T1000 (cell line): ENCODE results near the gene HOXA13.

ENCODE experiments used
- DNase-seq: peaks from one replicate; lab custom pipeline; 2025; ENCODE audit warnings: mixed read lengths; lab: John Stamatoyannopoulos, UW

The HOXA13 gene

DNA sequence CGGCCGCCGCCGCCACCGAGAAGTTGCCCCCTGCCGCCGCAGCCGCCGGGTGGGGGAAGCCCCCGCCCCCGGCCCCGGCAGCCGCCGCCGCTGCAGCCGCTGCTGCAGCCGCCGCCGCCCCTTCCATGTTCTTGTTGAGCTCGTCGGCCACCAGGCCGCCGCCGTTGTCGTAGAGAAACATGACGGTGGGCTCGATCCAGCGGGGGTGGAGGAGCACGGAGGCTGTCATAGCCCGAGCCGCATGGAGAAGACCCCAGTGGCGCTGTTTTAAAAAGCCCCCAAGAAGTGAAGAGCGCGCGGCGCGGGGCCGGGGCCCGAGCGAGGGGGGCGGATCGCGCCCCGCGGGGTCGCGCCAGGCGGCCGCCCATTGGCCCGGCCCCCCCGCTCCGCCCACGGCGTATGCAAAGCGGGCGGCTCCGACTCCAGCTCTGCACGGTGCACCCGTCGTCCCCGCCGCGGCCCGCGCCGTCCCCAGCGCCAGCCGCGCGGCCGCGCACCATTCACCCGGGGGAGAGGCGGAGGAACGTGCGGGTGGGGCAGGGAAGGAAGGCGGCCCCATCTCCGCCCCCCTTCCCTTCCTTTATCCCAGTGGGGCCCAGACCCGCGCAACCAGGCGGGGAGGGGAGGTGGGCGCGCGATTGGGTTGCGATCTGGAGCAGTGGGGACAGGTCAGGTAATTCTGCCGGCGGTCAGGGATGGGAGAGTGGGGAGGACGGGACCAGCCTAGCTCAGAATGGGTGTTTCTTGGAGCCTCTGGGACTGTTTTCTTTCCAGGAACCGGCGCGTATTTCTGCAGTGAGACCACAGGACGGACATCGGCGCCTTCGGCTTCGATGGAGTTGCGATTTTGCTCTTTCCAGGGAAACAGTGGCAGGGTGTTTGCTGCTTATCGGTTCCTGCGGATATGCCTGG lies at the start of gene HOXA13:
Gene HOXA13, minus strand, starts transcription at position 243 of the 912 bp plus-strand sequence. Its CDS starts 14 bp downstream, at position 229.
- peak; percentile 52 for DNase-seq

GRCh38 chr7:27248911-27249723 lies 49.2 kb upstream of the HOXA13 start:
- DNase-seq, result no peak

DNA sequence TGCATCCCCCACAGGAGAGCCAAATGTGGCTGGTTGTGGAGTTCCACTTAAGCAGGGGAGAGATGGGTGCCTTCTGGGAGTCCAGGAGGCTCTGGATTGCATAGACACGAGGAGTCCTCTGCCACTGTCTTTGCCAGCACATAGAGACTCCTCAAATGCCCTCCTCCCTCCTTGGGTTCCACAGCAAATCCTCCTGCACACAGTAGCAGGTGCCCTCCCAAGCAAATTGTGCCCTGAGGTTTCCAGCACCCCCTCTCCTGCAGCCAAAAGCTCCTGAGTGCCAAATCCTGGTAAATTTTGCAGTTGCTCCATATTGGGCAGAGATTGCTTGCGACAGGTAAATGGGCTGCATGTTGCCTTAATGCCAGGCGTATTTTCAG lies 48.5 kb upstream of the HOXA13 start:
- no peak for DNase-seq

GRCh38 chr7:27247452-27248426 lies 47.8 kb upstream of the HOXA13 start:
- DNase-seq, result no peak

GRCh38 chr7:27247000-27247399 lies 47.1 kb upstream of the HOXA13 start:
- no peak for DNase-seq

- no peak for DNase-seq
Measured at GRCh38 chr7:27245798-27246691, 46.2 kb upstream of the HOXA13 start.

GRCh38 chr7:27245124-27245797 lies 45.4 kb upstream of the HOXA13 start:
- no peak for DNase-seq

DNA sequence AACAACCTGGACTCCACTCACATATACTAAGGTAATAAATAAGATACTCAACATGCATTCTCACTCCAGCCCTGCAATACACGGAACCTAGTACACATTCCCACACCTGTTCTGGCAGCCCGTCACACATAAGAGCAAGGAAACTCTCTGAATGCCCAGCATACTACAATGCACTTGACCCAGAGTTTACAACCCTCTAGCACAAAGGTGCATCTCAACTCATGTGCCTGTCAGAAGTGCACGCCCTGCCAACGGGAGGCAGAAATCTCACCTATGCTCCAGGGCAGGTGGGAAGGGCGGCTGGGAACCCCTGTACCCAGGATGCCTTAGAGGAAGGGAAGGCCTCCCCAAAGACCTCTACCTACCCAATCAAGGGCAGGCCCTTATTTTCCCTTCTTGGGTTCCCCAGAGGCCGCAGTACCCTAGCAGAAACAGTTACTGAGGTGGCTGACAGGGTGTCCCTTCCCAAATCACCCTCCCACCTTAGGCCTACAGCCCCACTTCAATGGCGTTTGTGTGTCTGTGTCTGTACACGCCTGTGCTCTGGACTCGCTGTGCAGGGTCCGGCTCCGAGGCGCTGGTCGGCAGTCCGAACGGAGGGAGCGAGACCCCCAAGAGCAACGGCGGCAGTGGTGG lies 44.7 kb upstream of the HOXA13 start:
- no peak for DNase-seq

DNA sequence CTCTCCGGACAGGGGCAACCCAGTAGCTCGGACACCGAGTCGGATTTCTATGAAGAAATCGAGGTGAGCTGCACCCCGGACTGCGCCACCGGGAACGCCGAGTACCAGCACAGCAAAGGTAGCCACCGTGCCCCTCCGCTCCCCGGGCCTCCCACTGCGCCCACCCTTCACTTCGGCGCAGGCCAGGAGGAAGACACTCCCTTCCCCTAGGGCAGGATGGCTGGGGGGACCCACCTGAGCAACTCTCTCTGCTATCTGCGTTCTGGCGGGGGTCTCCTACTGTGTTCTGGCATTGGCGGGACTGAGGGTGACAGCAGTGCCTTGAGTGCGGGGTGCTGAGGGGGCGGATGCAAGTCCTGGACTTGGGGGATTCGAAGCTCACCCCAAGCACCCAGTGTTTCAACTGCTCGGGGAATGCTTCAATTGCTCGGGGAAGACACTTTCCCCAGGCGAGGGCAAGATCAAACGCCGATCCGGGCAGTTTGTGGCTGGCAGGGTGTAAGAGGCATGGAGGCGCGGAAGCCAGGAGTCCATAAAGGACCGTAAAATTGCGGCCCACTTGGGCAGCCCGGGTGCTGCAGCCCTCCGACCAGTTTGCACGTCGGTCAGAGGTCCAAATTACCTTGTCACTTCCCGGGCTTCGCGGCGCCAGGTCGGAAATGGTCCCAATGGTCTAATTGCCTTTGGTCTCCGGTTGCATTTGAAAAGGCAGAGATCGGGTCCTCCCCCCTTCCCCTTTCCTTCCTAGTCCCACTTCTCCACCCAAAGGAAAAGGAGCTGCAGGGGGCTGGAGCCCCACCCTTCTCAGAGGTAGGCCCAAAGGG lies 43.7 kb upstream of the HOXA13 start:
- DNase-seq, result no peak

GRCh38 chr7:27242555-27243339 lies 42.9 kb upstream of the HOXA13 start, which contains the start of gene EVX1:
TSS of gene EVX1 (plus strand) at chr7:27242802. CDS start at chr7:27243031, 229 bp downstream.
- no peak for DNase-seq

- DNase-seq, result no peak
Measured at GRCh38 chr7:27242154-27242553, 42.3 kb upstream of the HOXA13 start.

DNA sequence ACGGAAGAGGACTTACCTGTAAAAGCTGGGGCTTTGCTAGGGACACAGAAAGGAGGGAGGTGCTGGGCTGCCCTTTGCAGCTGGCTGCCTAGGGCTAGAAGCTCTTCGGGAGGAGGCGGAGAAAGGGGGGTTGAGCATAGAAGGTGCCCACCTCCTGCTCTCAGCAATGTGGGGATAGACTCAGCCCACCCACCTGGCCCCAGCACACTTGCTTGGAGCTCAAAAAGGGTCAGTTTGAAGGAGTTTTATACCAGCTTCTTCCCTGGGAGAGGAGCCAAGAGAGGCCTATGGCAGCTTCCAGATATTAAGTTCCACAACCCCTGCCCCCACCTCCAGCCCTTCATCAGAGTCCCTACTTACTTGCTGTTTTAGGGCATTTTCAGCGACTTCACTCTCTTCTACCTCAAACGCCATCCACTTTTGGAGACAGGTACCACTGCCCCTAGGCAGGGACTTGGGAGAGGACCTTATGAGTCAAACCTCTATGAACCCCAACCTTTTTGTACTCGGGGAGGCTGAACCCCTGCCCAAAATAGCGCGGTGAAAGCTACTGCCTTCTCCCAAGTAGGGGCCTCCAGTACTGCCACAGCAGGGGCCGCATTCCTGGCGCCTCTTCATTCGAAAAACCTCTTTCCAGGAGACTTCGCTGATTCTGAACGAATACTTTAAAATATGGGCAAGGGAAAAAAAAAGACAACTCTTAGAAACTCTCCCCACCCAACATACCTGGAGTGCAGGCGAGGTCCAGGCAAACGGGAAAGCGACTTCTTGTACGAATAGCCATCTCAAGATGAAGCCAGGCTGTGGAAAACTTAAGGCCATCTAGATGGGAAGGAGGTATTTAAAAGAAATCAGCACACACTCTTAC lies 41.5 kb upstream of the HOXA13 start:
- DNase-seq, result no peak

GRCh38 chr7:27240015-27240731 lies 40.3 kb upstream of the HOXA13 start:
- DNase-seq, result no peak

GRCh38 chr7:27239387-27240014 lies 39.6 kb upstream of the HOXA13 start:
- DNase-seq, result no peak

DNA sequence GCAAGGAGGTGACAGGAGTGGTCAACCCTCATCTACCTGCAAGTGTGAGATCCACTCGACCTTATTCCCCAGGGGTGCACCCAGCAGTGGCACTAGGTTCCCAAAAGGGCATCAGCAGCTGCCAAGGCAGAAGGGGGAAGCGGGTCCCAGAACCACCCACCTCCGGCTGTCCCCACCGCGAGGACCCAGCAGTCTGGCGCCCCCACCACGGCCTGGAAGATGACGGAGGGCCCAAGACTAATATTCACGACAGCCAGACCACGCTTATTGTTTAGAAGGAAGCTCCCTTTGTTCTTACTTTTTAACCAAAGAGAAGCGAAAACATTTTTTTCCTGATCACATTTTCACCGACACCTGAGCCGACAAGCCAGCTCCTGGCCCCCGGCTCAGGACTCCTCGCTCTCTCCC lies 39.1 kb upstream of the HOXA13 start:
- DNase-seq, result no peak
